AG09309 (cell line): ENCODE measurements around the gene LTK.

Experiments used
- DNase-seq: peaks from one replicate; pipeline ENCODE4 v3.0.0-alpha.2; 2010; ENCODE audit warnings: low read depth
- H3K4me3 ChIP-seq: 2 replicates; pipeline ENCODE4 v1.5.1; 2011; ENCODE audit warnings: mild to moderate bottlenecking, low read depth, low read length, moderate library complexity; ENCODE audit not compliant: control insufficient read depth
- CTCF ChIP-seq: IDR thresholded peaks from 2 replicates; pipeline ENCODE4 v1.5.1; 2011; ENCODE audit warnings: mild to moderate bottlenecking, low read depth, low read length, inconsistent platforms; ENCODE audit not compliant: insufficient read depth, control insufficient read depth; ENCODE audit errors: missing control alignments

LTK gene

GRCh38 chr15:41489641-41490040, 24.0 kb downstream of the LTK start:
- no peak overlapping the region for H3K4me3 ChIP-seq
- DNase-seq, result no peak
- TF ChIP-seq CTCF, result no peak

- no peak for DNase-seq
- TF ChIP-seq CTCF, result no peak
These were observed 25.8 kb downstream of the LTK start for GRCh38 chr15:41487802-41488201.

GRCh38 chr15:41487381-41487780, 26.2 kb downstream of the LTK start:
- no peak for TF ChIP-seq CTCF
- H3K4me3 ChIP-seq, result no peak overlapping the region
- DNase-seq, result no peak

More at GRCh38 chr15:41487802-41488201, 25.8 kb downstream of the LTK start:
- no peak overlapping the region for H3K4me3 ChIP-seq

GRCh38 chr15:41486286-41486685, 27.3 kb downstream of the LTK start:
- TF ChIP-seq CTCF, result no peak
- DNase-seq, result no peak
- H3K4me3 ChIP-seq, result no peak overlapping the region

GRCh38 chr15:41484937-41485625, 28.5 kb downstream of the LTK start:
- no peak for DNase-seq
- no peak for TF ChIP-seq CTCF

GRCh38 chr15:41483519-41483918, 30.1 kb downstream of the LTK start:
- no peak overlapping the region for H3K4me3 ChIP-seq
- DNase-seq, result no peak
- TF ChIP-seq CTCF, result no peak

More at GRCh38 chr15:41484937-41485625, 28.5 kb downstream of the LTK start:
- H3K4me3 ChIP-seq, result no peak overlapping the region
